Central memory CD4-positive, alpha-beta T cell (primary cell): ENCODE measurements around the gene HCN4.
A peak's percentile ranks its signal among the peaks of the same experiment; 100 is the strongest.

Source experiments
- DNase-seq: peaks from one replicate; pipeline ENCODE4 v3.0.0; 2022

Gene HCN4

GRCh38 chr15:73378089-73378488 lies 9.3 kb upstream of the HCN4 start:
- DNase-seq, result no peak

GRCh38 chr15:73375755-73376305 lies 7.1 kb upstream of the HCN4 start:
- DNase-seq, result no peak

GRCh38 chr15:73375012-73375411 lies 6.3 kb upstream of the HCN4 start:
- DNase-seq, result no peak

- DNase-seq, result no peak
Measured at GRCh38 chr15:73374604-73375003, 5.8 kb upstream of the HCN4 start.

GRCh38 chr15:73373221-73373620 lies 4.5 kb upstream of the HCN4 start:
- DNase-seq, result no peak

GRCh38 chr15:73371812-73372211 lies 3.1 kb upstream of the HCN4 start:
- no peak for DNase-seq

GRCh38 chr15:73370151-73370550 lies 1.4 kb upstream of the HCN4 start:
- no peak for DNase-seq

- DNase-seq, result no peak
Measured at GRCh38 chr15:73369154-73369694, 466 bp upstream of the HCN4 start.

GRCh38 chr15:73367624-73368300 lies 996 bp downstream of the HCN4 start:
- DNase-seq, result no peak

GRCh38 chr15:73366766-73367623 lies 1.8 kb downstream of the HCN4 start:
- DNase-seq, result no peak

GRCh38 chr15:73364070-73364469 lies 4.7 kb downstream of the HCN4 start:
- no peak for DNase-seq

- DNase-seq, result no peak
Measured at GRCh38 chr15:73362900-73363299, 5.9 kb downstream of the HCN4 start.

GRCh38 chr15:73361337-73361736 lies 7.4 kb downstream of the HCN4 start:
- no peak for DNase-seq

- no peak for DNase-seq
Measured at GRCh38 chr15:73359651-73360050, 9.1 kb downstream of the HCN4 start.

GRCh38 chr15:73357999-73358665 lies 10.6 kb downstream of the HCN4 start:
- DNase-seq, result no peak

GRCh38 chr15:73355612-73356265 lies 13.0 kb downstream of the HCN4 start:
- DNase-seq, result no peak

GRCh38 chr15:73354241-73354640 lies 14.5 kb downstream of the HCN4 start:
- DNase-seq, result no peak

GRCh38 chr15:73353734-73354133 lies 15.0 kb downstream of the HCN4 start:
- DNase-seq, result no peak

- no peak for DNase-seq
Measured at GRCh38 chr15:73352082-73352481, 16.7 kb downstream of the HCN4 start.

GRCh38 chr15:73349191-73349590 lies 19.6 kb downstream of the HCN4 start:
- no peak for DNase-seq

GRCh38 chr15:73346735-73347312 lies 21.9 kb downstream of the HCN4 start:
- DNase-seq, result peak; percentile 14

- no peak for DNase-seq
Measured at GRCh38 chr15:73345658-73346057, 23.1 kb downstream of the HCN4 start.
